Measurements from ENCODE around the gene ZFAND3.

DNA sequence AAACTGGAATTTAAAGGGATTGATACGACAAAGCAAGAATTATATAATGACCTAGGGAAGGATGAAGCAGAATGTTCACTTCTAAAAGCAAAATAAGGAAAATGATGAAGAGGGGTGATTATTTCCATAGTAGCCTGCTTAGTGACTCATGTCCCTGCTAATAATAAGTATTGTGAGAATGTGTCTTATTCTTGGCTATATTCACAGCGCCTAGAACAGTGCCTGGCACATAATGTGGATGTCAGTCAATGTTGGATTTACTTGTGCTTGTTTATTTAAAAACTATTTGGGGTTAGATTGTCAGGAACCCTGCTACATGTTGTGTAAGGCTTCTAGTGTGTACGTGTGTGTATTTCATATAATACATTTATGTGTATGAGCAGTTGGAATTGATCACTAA, 85.1 kb downstream of the ZFAND3 start:
- TF ChIP-seq, protein P1, sequence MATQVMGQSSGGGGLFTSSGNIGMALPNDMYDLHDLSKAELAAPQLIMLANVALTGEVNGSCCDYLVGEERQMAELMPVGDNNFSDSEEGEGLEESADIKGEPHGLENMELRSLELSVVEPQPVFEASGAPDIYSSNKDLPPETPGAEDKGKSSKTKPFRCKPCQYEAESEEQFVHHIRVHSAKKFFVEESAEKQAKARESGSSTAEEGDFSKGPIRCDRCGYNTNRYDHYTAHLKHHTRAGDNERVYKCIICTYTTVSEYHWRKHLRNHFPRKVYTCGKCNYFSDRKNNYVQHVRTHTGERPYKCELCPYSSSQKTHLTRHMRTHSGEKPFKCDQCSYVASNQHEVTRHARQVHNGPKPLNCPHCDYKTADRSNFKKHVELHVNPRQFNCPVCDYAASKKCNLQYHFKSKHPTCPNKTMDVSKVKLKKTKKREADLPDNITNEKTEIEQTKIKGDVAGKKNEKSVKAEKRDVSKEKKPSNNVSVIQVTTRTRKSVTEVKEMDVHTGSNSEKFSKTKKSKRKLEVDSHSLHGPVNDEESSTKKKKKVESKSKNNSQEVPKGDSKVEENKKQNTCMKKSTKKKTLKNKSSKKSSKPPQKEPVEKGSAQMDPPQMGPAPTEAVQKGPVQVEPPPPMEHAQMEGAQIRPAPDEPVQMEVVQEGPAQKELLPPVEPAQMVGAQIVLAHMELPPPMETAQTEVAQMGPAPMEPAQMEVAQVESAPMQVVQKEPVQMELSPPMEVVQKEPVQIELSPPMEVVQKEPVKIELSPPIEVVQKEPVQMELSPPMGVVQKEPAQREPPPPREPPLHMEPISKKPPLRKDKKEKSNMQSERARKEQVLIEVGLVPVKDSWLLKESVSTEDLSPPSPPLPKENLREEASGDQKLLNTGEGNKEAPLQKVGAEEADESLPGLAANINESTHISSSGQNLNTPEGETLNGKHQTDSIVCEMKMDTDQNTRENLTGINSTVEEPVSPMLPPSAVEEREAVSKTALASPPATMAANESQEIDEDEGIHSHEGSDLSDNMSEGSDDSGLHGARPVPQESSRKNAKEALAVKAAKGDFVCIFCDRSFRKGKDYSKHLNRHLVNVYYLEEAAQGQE (IDR thresholded peaks at IDR 0.05; ENCODE audit: borderline replicate concordance) = no peak
- TF ChIP-seq SMC3 (conservative IDR thresholded peaks at IDR 0.05; ENCODE audit: poor library complexity) = no peak
- TF ChIP-seq, protein P2, sequence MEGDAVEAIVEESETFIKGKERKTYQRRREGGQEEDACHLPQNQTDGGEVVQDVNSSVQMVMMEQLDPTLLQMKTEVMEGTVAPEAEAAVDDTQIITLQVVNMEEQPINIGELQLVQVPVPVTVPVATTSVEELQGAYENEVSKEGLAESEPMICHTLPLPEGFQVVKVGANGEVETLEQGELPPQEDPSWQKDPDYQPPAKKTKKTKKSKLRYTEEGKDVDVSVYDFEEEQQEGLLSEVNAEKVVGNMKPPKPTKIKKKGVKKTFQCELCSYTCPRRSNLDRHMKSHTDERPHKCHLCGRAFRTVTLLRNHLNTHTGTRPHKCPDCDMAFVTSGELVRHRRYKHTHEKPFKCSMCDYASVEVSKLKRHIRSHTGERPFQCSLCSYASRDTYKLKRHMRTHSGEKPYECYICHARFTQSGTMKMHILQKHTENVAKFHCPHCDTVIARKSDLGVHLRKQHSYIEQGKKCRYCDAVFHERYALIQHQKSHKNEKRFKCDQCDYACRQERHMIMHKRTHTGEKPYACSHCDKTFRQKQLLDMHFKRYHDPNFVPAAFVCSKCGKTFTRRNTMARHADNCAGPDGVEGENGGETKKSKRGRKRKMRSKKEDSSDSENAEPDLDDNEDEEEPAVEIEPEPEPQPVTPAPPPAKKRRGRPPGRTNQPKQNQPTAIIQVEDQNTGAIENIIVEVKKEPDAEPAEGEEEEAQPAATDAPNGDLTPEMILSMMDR (IDR thresholded peaks at IDR 0.05; ENCODE audit: poor library complexity, severe bottlenecking) = no peak

Data from neural cell (in vitro differentiated cells).